Testis (tissue), 2 donors: ENCODE data around the gene P2RX5.

Experiments used
- CTCF ChIP-seq, 3 experiments: fragments of 450-650 bp in 2 of 3; fragments of 200-600 bp in 1 of 3; sonication (generic) in 1 of 3; IDR thresholded peaks; one replicate each; pipeline ENCODE4 v1.5.1; 2016 to 2019; ENCODE audit warnings: antibody characterized with exemption in 3 of 3, mild to moderate bottlenecking in 2 of 3, moderate library complexity in 1 of 3
- POLR2A ChIP-seq: fragments of 450-650 bp; IDR thresholded peaks from one replicate; pipeline ENCODE4 v1.6.1; 2017; ENCODE audit warnings: antibody characterized with exemption, mild to moderate bottlenecking, moderate library complexity

GRCh38 chr17:3669548-3669947 lies 26.4 kb downstream of the P2RX5 start:
- TF ChIP-seq CTCF (IDR thresholded peaks at IDR 0.05) (no peak), POLR2A (no peak)
